Body of pancreas (tissue), 4 donors: Measurements from ENCODE around the gene EIF2AK2. TPM values are rescaled to one million over a fixed set of nuclear protein-coding genes. Genes with fewer than 3 reads are reported as not detected.

Experiments
- ATAC-seq: fragments of 150-250 bp; one replicate; pipeline ENCODE4 v1.9.1; 2016
- DNase-seq, 4 donors: peaks; one replicate each; pipeline ENCODE4 v3.0.0-alpha.2; 2019
- H3K27ac ChIP-seq, 4 donors: fragments of 200-600 bp; sonication (generic); 1 replicate in 3 of 4; 2 replicates in 1 of 4; pipeline versions ENCODE4 v1.5.1 to v1.6.1; 2016 to 2019; ENCODE audit warnings: mild to moderate bottlenecking in 1 of 4, mixed read lengths in 1 of 4, moderate library complexity in 1 of 4
- H3K27me3 ChIP-seq, 2 donors: fragments of 200-600 bp; sonication (generic); one replicate each; pipeline ENCODE4 v1.6.0; 2016; ENCODE audit warnings: mild to moderate bottlenecking in 1 of 2
- H3K36me3 ChIP-seq, 2 donors: fragments of 200-600 bp; sonication (generic); replicated peaks in 1 of 2; 2 replicates each; pipeline ENCODE4 v1.5.1; 2016; ENCODE audit warnings: low read depth in 2 of 2; ENCODE audit not compliant: insufficient read depth in 1 of 2
- H3K4me1 ChIP-seq: fragments of 200-600 bp; sonication (generic); one replicate; pipeline ENCODE4 v1.6.0; 2016
- H3K4me3 ChIP-seq, 2 donors: fragments of 200-600 bp; sonication (generic); 1 replicate in 1 of 2; 2 replicates in 1 of 2; pipeline ENCODE4 v1.5.1; 2016 to 2019
- H3K9me3 ChIP-seq, 3 donors: fragments of 200-600 bp; sonication (generic); 1 replicate in 2 of 3; 2 replicates in 1 of 3; pipeline ENCODE4 v1.5.1; 2016
- CTCF ChIP-seq, 7 experiments: fragments of 450-650 bp in 4 of 7; fragments of 200-600 bp in 3 of 7; sonication (generic) in 3 of 7; IDR thresholded peaks; one replicate each; pipeline ENCODE4 v1.5.1; 2016 to 2019; ENCODE audit warnings: antibody characterized with exemption in 7 of 7
- POLR2A ChIP-seq, 3 donors: fragments of 450-650 bp; IDR thresholded peaks; one replicate each; pipeline ENCODE4 v1.6.1; 2016; ENCODE audit warnings: antibody characterized with exemption in 3 of 3, mild to moderate bottlenecking in 2 of 3
- whole genome bisulfite sequencing, 2 donors: methylation state at CpG; one replicate each; pipeline ENCODE4 v1.1.5; 2017; 5-methylcytosine and 5-hydroxymethylcytosine counted together
- intact Hi-C: fragments of 100-400 bp; cut with DNase I; formaldehyde crosslinking; loops from one replicate; pipeline ENCODE4 v1.15.1; 2023
- total RNA-seq, 2 donors: library from RNA; depleted of rRNA; stranded (reverse); fragments of >200 nt; gene quantifications; one replicate each; pipeline ENCODE4 v1.1.0, GENCODE V29; 2016

Gene EIF2AK2
- total RNA-seq, 2 donors from 2014 or later, result 18.9 to 39.9 TPM

GRCh38 chr2:37148325-37148724 is 8.5 kb downstream of the EIF2AK2 start:
- intact Hi-C loops, result no loop called here
- no peaks in the 10 kb centered on the region for H3K9me3 ChIP-seq
- H3K4me3 ChIP-seq, result no peak overlapping the region
- H3K27me3 ChIP-seq, result no peaks in the 10 kb centered on the region
- ATAC-seq (peak; percentile 81), DNase-seq (peak in 1 of 4 donors; percentile 23)
- no peak for TF ChIP-seq POLR2A (IDR thresholded peaks at IDR 0.05)
- no peak for TF ChIP-seq CTCF (IDR thresholded peaks at IDR 0.05)
- H3K27ac ChIP-seq, result peak overlapping the region in 1 of 4 donors; percentile 44
- H3K4me1 ChIP-seq, result peaks cover 15% of the 10 kb centered on the region
- H3K36me3 ChIP-seq, result peaks cover 7 to 13% of the 10 kb centered on the region in 2 donors
- WGBS, 2 donors, result 50 to 63% methylated on average over 7 of the region's 7 CpGs

- H3K36me3 ChIP-seq, result peaks cover 7 to 13% of the 10 kb centered on the region in 2 donors
These were observed 10.7 kb downstream of the EIF2AK2 start for GRCh38 chr2:37146062-37146461.

GRCh38 chr2:37143974-37144373 is 12.8 kb downstream of the EIF2AK2 start:
- no peak overlapping the region for H3K4me3 ChIP-seq
- WGBS, 2 donors, result 79 to 96% methylated on average over 1 of the region's 1 CpG
- no peak for TF ChIP-seq CTCF (IDR thresholded peaks at IDR 0.05)
- TF ChIP-seq POLR2A (IDR thresholded peaks at IDR 0.05), result no peak
- H3K36me3 ChIP-seq, result peaks cover 7 to 13% of the 10 kb centered on the region in 2 donors
- intact Hi-C loops, result no loop called here
- H3K27me3 ChIP-seq, result no peaks in the 10 kb centered on the region
- no peak for ATAC-seq
- DNase-seq, result no peak
- H3K9me3 ChIP-seq, result no peaks in the 10 kb centered on the region
- H3K27ac ChIP-seq, result no peak overlapping the region
- H3K4me1 ChIP-seq, result peaks cover 15% of the 10 kb centered on the region

More at GRCh38 chr2:37146062-37146461, 10.7 kb downstream of the EIF2AK2 start:
- no peak for ATAC-seq
- TF ChIP-seq POLR2A (IDR thresholded peaks at IDR 0.05) (no peak), CTCF (IDR thresholded peaks at IDR 0.05) (no peak)
- Histone ChIP-seq H3K27me3 (no peaks in the 10 kb centered on the region), H3K27ac (no peak overlapping the region), H3K4me1 (peaks cover 15% of the 10 kb centered on the region), H3K4me3 (no peak overlapping the region), H3K9me3 (no peaks in the 10 kb centered on the region)
- no peak for DNase-seq
- intact Hi-C loops, result no loop called here
- 91 to 95% methylated on average over 2 of the region's 2 CpGs for WGBS, 2 donors

- intact Hi-C loops, result no loop called here
- Histone ChIP-seq H3K4me1 (peaks cover under 1% of the 10 kb centered on the region), H3K4me3 (no peak overlapping the region), H3K9me3 (no peaks in the 10 kb centered on the region), H3K27ac (no peak overlapping the region), H3K27me3 (no peaks in the 10 kb centered on the region), H3K36me3 (peaks cover 7 to 17% of the 10 kb centered on the region in 2 donors)
- no peak for ATAC-seq
- TF ChIP-seq POLR2A (IDR thresholded peaks at IDR 0.05) (no peak), CTCF (IDR thresholded peaks at IDR 0.05) (no peak)
- no peak for DNase-seq
These were observed 14.2 kb downstream of the EIF2AK2 start for GRCh38 chr2:37142546-37142945.

- DNase-seq (no peak), ATAC-seq (no peak)
- Histone ChIP-seq H3K27ac (no peak overlapping the region), H3K4me3 (no peak overlapping the region), H3K36me3 (peaks cover 5 to 14% of the 10 kb centered on the region in 2 donors), H3K27me3 (no peaks in the 10 kb centered on the region), H3K9me3 (no peaks in the 10 kb centered on the region), H3K4me1 (no peaks in the 10 kb centered on the region)
- TF ChIP-seq POLR2A (IDR thresholded peaks at IDR 0.05), result no peak
- no peak for TF ChIP-seq CTCF (IDR thresholded peaks at IDR 0.05)
- WGBS, 2 donors, result 94 to 96% methylated on average over 6 of the region's 6 CpGs
- intact Hi-C loops, result no loop called here
These were observed 23.9 kb downstream of the EIF2AK2 start for GRCh38 chr2:37132914-37133313.
